ENCODE measurements around the gene SRXN1.

- TF ChIP-seq CTCF (IDR thresholded peaks at IDR 0.05; ENCODE audit: low read length) (no peak), EZH2 (optimal IDR thresholded peaks at IDR 0.05; ENCODE audit: low read depth, low read length) (no peak), EZH2phosphoT487 (IDR thresholded peaks at IDR 0.05; ENCODE audit: low read length) (no peak)
Measured at GRCh38 chr20:620246-620645, 32.8 kb downstream of the SRXN1 start.

Measured in MM.1S (cell line).